Neural progenitor cell (in vitro differentiated cells): ENCODE results near the gene INPP5K.

Source experiments
- EZH2 ChIP-seq: fragments of 200-600 bp; sonication (generic); IDR thresholded peaks from 2 replicates; pipeline ENCODE4 v1.6.1; 2017; ENCODE audit warnings: antibody characterized with exemption, mild to moderate bottlenecking, moderate library complexity
- EZH2phosphoT487 ChIP-seq: fragments of 200-600 bp; sonication (generic); IDR thresholded peaks from 2 replicates; pipeline ENCODE4 v1.6.1; 2017; ENCODE audit warnings: antibody characterized with exemption
- TF ChIP-seq, protein P1 (sequence below): fragments of 200-600 bp; sonication (generic); IDR thresholded peaks from 2 replicates; pipeline ENCODE4 v1.5.1; 2017; ENCODE audit warnings: antibody characterized with exemption, mild to moderate bottlenecking

GRCh38 chr17:1560858-1561355, 44.5 kb upstream of the INPP5K start:
- TF ChIP-seq, protein P1, sequence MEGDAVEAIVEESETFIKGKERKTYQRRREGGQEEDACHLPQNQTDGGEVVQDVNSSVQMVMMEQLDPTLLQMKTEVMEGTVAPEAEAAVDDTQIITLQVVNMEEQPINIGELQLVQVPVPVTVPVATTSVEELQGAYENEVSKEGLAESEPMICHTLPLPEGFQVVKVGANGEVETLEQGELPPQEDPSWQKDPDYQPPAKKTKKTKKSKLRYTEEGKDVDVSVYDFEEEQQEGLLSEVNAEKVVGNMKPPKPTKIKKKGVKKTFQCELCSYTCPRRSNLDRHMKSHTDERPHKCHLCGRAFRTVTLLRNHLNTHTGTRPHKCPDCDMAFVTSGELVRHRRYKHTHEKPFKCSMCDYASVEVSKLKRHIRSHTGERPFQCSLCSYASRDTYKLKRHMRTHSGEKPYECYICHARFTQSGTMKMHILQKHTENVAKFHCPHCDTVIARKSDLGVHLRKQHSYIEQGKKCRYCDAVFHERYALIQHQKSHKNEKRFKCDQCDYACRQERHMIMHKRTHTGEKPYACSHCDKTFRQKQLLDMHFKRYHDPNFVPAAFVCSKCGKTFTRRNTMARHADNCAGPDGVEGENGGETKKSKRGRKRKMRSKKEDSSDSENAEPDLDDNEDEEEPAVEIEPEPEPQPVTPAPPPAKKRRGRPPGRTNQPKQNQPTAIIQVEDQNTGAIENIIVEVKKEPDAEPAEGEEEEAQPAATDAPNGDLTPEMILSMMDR: no peak
- TF ChIP-seq EZH2 (no peak), EZH2phosphoT487 (no peak)
